ENCODE data around the gene KCNT1. TPM values are rescaled to one million over a fixed set of nuclear protein-coding genes. Genes with fewer than 3 reads are reported as not detected.

The KCNT1 gene
- total and polyA plus RNA-seq, 10 of the 15 experiments (the other 5 are each of a cell fraction or from before 2014, with no cell fraction given) = not detected

- Histone ChIP-seq H3K4me3 (no peak overlapping the region), H3K27me3 (replicated peaks in 1 of 2; ENCODE audit: control insufficient read depth in 2 of 2, insufficient read depth in 2 of 2, low read length in 1 of 2) (no peaks in the 10 kb centered on the region), H3K9me3 (replicated peaks; ENCODE audit: control insufficient read depth, insufficient read depth, low read length) (no peaks in the 10 kb centered on the region), H3K27ac (ENCODE audit: control insufficient read depth, insufficient read depth) (no peak overlapping the region), H3K9ac (ENCODE audit: control insufficient read depth, insufficient read depth, low read length) (no peak overlapping the region), H2AFZ (ENCODE audit: control insufficient read depth, low read depth, low read length) (no peak overlapping the region), H3K4me2 (ENCODE audit: control insufficient read depth, insufficient read depth) (no peak overlapping the region), H3K4me1 (ENCODE audit: control insufficient read depth, insufficient read depth, low read length) (no peaks in the 10 kb centered on the region), H3K36me3 (ENCODE audit: control insufficient read depth in 2 of 2, insufficient read depth in 2 of 2, low read length in 1 of 2) (no peaks in the 10 kb centered on the region), H4K20me1 (ENCODE audit: control insufficient read depth, insufficient read depth) (no peaks in the 10 kb centered on the region), H3K79me2 (ENCODE audit: control insufficient read depth, insufficient read depth, low read length) (no peaks in the 10 kb centered on the region)
- WGBS (ENCODE audit: insufficient coverage, insufficient replicate concordance, low lambda C conversion rate, missing lambda C conversion rate) = 31% methylated on average over 4 of the region's 4 CpGs
- ChIA-PET SMC1A (ENCODE audit: uncharacterized antibody, unreplicated experiment) (no interaction called here), CTCF (no interaction called here), RAD21 (ENCODE audit: unreplicated experiment) (no interaction called here), POLR2A (no interaction called here)
- no TSS peak for BruUV-seq (replicated peaks)
- TF ChIP-seq NFYB (IDR thresholded peaks at IDR 0.05; ENCODE audit: insufficient read depth, low read depth, low read length) = no peak
- TF ChIP-seq BCL3 (IDR thresholded peaks at IDR 0.05; ENCODE audit: borderline replicate concordance, insufficient read depth, low read depth, low read length, poor library complexity, severe bottlenecking) = no peak
- ATAC-seq (no peak), FAIRE-seq (no peak), DNase-seq (ENCODE audit: low read depth, low spot score) (no peak)
- in situ Hi-C loops (cut with MboI) (no loop called here), intact Hi-C loops (cut with micrococcal nuclease; ENCODE audit: unreplicated experiment) (no loop called here)
Observed at GRCh38 chr9:135708164-135708563, 6.2 kb downstream of the KCNT1 start.

- BruUV-seq (replicated peaks) = no TSS peak
- no peaks in the 10 kb centered on the region for H3K79me2 ChIP-seq (ENCODE audit: control insufficient read depth, insufficient read depth, low read length)
- no peak overlapping the region for H3K4me2 ChIP-seq (ENCODE audit: control insufficient read depth, insufficient read depth)
- intact Hi-C loops (cut with micrococcal nuclease; ENCODE audit: unreplicated experiment) (no loop called here), in situ Hi-C loops (cut with MboI) (no loop called here)
- H3K9ac ChIP-seq (ENCODE audit: control insufficient read depth, insufficient read depth, low read length) = no peak overlapping the region
- TF ChIP-seq BCL3 (IDR thresholded peaks at IDR 0.05; ENCODE audit: borderline replicate concordance, insufficient read depth, low read depth, low read length, poor library complexity, severe bottlenecking) = no peak
- TF ChIP-seq, protein P1, sequence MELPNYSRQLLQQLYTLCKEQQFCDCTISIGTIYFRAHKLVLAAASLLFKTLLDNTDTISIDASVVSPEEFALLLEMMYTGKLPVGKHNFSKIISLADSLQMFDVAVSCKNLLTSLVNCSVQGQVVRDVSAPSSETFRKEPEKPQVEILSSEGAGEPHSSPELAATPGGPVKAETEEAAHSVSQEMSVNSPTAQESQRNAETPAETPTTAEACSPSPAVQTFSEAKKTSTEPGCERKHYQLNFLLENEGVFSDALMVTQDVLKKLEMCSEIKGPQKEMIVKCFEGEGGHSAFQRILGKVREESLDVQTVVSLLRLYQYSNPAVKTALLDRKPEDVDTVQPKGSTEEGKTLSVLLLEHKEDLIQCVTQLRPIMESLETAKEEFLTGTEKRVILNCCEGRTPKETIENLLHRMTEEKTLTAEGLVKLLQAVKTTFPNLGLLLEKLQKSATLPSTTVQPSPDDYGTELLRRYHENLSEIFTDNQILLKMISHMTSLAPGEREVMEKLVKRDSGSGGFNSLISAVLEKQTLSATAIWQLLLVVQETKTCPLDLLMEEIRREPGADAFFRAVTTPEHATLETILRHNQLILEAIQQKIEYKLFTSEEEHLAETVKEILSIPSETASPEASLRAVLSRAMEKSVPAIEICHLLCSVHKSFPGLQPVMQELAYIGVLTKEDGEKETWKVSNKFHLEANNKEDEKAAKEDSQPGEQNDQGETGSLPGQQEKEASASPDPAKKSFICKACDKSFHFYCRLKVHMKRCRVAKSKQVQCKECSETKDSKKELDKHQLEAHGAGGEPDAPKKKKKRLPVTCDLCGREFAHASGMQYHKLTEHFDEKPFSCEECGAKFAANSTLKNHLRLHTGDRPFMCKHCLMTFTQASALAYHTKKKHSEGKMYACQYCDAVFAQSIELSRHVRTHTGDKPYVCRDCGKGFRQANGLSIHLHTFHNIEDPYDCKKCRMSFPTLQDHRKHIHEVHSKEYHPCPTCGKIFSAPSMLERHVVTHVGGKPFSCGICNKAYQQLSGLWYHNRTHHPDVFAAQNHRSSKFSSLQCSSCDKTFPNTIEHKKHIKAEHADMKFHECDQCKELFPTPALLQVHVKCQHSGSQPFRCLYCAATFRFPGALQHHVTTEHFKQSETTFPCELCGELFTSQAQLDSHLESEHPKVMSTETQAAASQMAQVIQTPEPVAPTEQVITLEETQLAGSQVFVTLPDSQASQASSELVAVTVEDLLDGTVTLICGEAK (IDR thresholded peaks at IDR 0.05; ENCODE audit: borderline replicate concordance) = no peak
- no peak for TF ChIP-seq CBFB (IDR thresholded peaks at IDR 0.05; ENCODE audit: low read depth)
- no peak for TF ChIP-seq EED (IDR thresholded peaks at IDR 0.05; ENCODE audit: low read depth)
- TF ChIP-seq, protein P2, sequence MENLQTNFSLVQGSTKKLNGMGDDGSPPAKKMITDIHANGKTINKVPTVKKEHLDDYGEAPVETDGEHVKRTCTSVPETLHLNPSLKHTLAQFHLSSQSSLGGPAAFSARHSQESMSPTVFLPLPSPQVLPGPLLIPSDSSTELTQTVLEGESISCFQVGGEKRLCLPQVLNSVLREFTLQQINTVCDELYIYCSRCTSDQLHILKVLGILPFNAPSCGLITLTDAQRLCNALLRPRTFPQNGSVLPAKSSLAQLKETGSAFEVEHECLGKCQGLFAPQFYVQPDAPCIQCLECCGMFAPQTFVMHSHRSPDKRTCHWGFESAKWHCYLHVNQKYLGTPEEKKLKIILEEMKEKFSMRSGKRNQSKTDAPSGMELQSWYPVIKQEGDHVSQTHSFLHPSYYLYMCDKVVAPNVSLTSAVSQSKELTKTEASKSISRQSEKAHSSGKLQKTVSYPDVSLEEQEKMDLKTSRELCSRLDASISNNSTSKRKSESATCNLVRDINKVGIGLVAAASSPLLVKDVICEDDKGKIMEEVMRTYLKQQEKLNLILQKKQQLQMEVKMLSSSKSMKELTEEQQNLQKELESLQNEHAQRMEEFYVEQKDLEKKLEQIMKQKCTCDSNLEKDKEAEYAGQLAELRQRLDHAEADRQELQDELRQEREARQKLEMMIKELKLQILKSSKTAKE (IDR thresholded peaks at IDR 0.05; ENCODE audit: low read depth, poor library complexity, severe bottlenecking) = no peak
- TF ChIP-seq NFYB (IDR thresholded peaks at IDR 0.05; ENCODE audit: insufficient read depth, low read depth, low read length) = no peak
- no peak overlapping the region for H2AFZ ChIP-seq (ENCODE audit: control insufficient read depth, low read depth, low read length)
- DNase-seq (ENCODE audit: low read depth, low spot score) = no peak
- ChIA-PET RAD21 (ENCODE audit: unreplicated experiment) (no interaction called here), POLR2A (no interaction called here), CTCF (no interaction called here), SMC1A (ENCODE audit: uncharacterized antibody, unreplicated experiment) (no interaction called here)
- peaks cover 0 to 7% of the 10 kb centered on the region in 2 experiments; a peak in 2 of 4 replicates for H3K27me3 ChIP-seq (replicated peaks in 1 of 2; ENCODE audit: control insufficient read depth in 2 of 2, insufficient read depth in 2 of 2, low read length in 1 of 2)
- H4K20me1 ChIP-seq (ENCODE audit: control insufficient read depth, insufficient read depth) = no peaks in the 10 kb centered on the region
- H3K36me3 ChIP-seq (ENCODE audit: control insufficient read depth in 2 of 2, insufficient read depth in 2 of 2, low read length in 1 of 2) = no peaks in the 10 kb centered on the region
- FAIRE-seq = no peak
- H3K4me1 ChIP-seq (ENCODE audit: control insufficient read depth, insufficient read depth, low read length) = no peaks in the 10 kb centered on the region
- no peak overlapping the region for H3K27ac ChIP-seq (ENCODE audit: control insufficient read depth, insufficient read depth)
- H3K9me3 ChIP-seq (replicated peaks; ENCODE audit: control insufficient read depth, insufficient read depth, low read length) = no peaks in the 10 kb centered on the region
- H3K4me3 ChIP-seq = no peak overlapping the region
- no peak for ATAC-seq
- WGBS (ENCODE audit: insufficient coverage, insufficient replicate concordance, low lambda C conversion rate, missing lambda C conversion rate) = 13% methylated on average over 12 of the region's 12 CpGs
Observed at GRCh38 chr9:135711391-135711790, 9.4 kb downstream of the KCNT1 start.

All from GM12878 (cell line).